ENCODE results near the gene GCHFR.
A peak's percentile ranks its signal among the peaks of the same experiment; 100 is the strongest.

Gene GCHFR

GRCh38 chr15:40754883-40755811 lies 8.7 kb upstream of the GCHFR start, which contains the start of gene RMDN3:
RMDN3 (minus strand) TSS chr15:40755254; CDS start chr15:40754783, 471 bp downstream.
- DNase-seq = peak; percentile 86

GRCh38 chr15:40755812-40756208 lies 8.1 kb upstream of the GCHFR start:
- no peak for DNase-seq

- DNase-seq = no peak
These were observed 6.9 kb upstream of the GCHFR start for GRCh38 chr15:40756938-40757337.

DNA sequence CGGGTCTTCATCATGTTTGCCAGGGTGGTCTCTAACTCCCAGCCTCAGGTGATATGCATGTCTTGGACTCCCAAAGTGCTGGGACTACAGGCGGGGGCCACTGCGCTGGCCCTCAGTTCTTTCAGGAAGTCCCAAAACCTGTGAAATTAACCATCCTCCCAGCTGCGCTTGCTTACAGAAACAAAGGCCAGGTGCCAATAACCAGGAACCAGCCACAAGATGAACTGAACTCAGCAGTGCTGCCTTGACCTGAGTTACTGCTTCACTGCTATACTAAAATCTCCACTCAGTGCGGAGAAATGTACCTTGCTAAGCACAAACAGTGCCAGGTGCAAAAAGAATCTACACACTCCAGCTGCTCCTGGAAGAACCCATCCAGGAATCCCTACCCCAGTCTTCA lies 3.9 kb upstream of the GCHFR start:
- no peak for DNase-seq

DNA sequence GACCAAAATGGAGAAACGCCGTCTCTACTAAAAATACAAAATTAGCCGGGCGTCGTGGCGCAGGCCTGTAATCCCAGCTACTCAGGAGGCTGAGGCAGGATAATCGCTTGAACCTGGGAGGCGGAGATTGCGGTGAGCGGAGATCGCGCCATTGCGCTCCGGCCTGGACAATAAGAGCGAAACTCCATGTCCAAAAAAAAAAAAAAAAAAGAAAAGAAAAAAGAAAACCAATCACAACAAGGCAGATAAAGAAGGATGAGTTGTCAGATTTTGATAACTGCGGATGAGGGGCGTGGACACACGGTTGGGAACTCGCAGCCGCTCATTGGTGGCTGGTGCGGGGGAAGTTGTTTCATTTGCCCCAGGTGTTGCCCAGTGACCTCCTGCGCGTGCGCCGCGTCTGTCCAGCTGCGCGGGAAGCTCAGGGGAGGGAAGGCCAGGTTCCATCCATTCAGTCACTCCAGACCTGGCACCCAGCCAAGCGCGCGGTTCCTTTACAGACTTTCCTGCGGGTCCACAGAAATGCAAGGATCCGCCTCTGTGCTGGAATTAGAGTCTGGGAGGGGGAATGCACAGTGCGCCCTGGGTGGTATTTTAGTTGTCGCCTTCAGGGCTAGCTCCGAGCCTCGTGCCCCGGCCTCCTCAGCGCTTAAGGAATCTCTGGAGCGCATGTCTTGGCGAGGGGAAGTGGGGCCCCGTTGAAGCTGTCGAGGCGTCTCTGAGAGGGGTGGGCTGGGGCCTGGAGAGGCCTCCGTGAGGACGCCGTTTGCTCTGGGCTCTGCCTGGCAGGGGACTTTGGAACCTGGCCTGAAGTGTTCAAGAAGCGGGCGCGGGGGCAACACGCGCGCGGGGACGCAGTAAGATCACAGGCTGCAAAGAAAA lies 708 bp upstream of the GCHFR start:
- DNase-seq = no peak

DNA sequence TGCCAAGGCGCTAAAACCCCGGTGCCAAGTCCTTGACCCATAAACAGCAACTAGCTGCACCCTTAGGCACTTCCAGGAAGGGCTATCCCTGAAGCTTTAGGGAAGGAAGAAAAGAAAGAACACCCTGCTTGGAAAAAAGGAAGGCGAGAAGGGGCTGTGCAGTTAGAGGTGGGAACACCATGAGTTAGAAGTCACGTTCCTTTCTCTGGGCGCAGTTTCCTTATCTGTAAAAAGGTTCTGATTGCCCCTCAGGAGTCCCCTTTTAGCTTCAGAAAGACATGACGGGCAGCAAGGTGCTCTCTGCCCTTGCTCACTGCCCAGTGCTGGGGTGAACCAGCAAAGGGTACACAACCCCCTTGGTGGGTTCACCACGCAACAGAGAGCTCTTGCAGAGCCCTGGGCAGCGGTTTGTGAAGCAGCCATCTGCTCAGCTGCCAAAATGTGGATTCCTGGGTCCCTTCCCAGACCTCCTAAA lies 798 bp downstream of the GCHFR start:
- DNase-seq = no peak

- no peak for DNase-seq
These were observed 2.4 kb downstream of the GCHFR start for GRCh38 chr15:40766194-40766815.

DNA sequence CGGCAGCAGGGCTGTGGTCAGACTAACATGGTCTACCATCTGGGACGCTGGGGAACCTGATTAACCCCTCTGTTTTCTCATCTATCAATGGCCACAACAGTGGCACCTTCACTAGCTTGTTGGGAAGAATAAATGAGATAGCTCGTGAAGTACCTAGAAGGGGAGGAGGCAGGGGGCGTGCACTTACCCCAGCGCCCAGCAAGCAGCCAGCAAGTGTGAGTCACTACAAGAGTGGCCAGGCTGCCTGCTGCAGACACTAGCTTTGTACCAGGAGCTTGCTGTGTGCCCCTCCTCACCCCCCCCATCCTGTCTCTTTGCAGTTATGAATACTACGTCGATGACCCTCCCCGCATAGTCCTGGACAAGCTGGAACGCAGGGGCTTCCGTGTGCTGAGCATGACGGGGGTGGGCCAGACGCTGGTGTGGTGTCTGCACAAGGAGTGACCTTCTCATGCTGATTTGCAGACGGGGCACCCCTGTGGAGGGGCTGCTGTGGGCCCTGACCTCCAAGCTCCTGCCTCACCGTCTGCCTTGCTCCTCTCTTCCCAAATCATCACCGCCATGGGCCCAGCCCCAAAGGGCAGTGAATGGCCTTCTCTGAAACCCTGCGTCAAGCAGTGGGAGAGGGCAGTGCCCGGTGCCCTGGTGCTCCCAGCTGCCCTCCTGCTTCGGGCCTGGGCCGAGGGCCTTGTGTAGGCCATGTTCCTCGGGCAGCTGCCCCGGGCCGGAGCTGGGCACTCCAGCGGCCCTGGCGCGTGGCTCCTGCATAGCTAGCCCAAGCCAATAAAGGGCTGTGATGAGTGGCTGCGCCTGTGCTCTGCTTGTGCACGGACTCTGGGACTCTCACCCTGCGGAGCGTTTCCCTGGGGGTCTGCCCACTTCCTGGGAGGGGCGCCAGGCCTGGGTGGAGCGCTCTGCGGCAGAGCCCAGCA lies 3.3 kb downstream of the GCHFR start:
- DNase-seq = no peak

DNA sequence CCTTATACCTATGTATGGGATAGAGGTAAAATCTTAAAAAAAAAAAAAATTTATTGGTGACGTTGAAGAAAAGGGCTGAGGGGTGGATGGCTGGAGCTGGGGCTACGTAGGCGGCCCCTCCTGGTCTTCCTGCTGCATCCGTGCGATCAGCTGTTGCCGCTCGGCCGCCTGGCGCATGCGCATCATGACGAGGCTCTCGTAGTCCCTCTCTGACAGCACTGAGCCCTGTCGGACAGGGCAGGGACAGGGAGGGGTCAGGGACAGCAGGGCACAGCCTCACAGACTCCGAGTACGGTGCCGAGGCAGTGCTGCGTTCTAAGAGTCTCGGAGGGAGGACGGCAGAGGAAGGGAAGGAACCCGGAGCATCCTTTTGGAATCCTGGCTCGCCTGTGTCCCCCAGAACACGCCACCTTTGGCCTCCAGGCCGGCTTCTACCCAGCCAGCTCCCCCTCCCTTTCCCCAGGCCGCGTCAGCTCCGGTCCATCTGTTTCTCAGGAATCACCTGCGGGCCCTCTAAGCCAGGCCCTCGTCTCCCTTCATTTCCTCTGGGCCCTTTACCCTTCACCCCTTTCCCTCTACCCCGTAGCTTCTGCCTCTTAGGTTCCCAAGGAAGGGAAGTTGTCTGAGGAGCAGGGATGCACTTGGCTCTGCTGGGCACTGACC lies 4.1 kb downstream of the GCHFR start:
- no peak for DNase-seq

- no peak for DNase-seq
These were observed 4.8 kb downstream of the GCHFR start for GRCh38 chr15:40768521-40769273.

GRCh38 chr15:40769274-40770146 lies 5.6 kb downstream of the GCHFR start, which contains the start of gene C15orf62:
C15orf62 (plus strand) TSS chr15:40769980; CDS start chr15:40770496, 516 bp downstream.
- DNase-seq = peak; percentile 83

GRCh38 chr15:40770147-40770721 lies 6.4 kb downstream of the GCHFR start:
- no peak for DNase-seq

DNA sequence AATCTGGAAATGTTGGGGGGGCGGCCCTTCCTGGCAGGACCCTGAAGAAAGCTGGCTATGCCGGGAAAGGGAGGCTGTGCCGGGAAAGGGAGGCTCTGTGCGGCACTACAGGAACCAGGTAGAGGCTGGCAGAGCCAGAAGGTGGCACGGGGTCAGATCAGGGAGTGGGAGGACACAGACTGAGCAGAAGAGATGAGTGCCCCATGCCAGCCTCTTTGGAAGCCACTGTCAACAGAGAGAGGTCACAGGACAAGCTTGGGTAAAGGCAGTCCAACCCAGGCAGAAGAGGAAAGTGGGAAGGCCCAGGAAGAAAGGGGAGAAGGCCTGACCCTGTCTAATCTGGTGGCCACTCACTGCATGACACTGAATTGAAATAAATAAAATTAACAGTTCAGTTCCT lies 7.4 kb downstream of the GCHFR start:
- no peak for DNase-seq

GRCh38 chr15:40772014-40772413 lies 8.1 kb downstream of the GCHFR start:
- no peak for DNase-seq

GRCh38 chr15:40773496-40773895 lies 9.6 kb downstream of the GCHFR start:
- DNase-seq = no peak

DNA sequence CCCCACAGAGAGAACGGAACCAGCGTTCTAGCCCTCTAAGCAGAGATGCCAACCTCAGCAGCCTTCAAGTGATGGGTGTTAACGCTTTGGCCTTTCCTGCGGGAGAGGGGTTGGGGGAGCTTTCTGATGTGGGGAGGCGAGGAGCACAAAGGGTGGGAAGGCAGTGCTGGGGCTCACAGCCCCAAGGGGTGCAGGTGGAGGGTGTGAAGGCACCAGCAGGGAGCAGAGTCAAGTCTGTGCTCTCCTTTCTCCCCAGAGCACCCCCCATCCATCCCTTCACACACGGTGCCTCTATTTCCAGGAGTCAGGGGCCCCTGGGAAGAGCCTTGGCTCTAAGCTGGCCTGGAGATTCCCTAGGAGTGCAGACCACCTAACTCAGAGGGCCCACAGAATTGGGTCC lies 10.0 kb downstream of the GCHFR start:
- no peak for DNase-seq

DNA sequence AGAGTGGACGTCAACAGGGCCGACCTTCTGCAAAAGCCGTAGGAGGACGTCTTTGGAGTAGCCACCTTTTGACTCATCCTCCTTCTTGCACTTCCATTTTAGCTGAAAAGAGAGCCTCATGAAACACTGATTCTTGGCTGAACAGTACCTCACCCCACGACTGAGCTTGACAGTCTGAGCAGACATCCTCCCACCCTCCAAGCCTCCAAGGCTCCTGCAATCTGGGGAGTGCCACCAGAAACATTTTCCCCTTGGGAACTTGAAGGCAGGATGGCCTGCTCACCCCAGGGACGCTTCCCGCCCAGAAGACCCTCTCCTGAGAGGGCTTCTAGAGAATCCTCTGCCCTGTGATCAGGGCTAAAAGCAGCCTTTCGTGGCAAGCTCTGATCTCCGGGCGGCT lies 11.1 kb downstream of the GCHFR start:
- DNase-seq = no peak

- no peak for DNase-seq
These were observed 12.1 kb downstream of the GCHFR start for GRCh38 chr15:40775740-40776536.
